ENCODE results near the gene WBP1L. TPM values are rescaled to one million over a fixed set of nuclear protein-coding genes. Genes with fewer than 3 reads are reported as not detected.
A peak's percentile ranks its signal among the peaks of the same experiment; 100 is the strongest.

Gene WBP1L
- total and polyA plus RNA-seq, 2 experiments from 2014 or later: 7.0 to 55.7 TPM

DNA sequence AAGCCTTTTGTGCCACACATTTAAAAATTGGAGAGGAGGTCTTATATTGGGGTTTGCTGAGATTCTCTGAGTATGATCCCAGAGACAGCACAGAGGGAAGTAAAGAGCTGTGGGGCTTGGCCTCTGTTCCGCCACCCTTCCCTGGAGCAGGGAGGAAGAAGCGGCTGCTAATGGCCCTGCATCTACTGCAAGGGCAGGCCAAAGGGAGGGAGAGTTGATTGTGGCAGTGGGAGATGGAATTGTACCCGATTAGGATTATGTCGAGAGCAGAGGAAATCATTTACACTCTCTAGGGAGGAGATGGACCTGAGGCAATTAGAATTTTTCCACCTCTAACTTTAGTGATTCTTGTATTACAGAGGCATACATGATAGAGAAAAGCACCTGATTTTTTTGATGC is 64.6 kb downstream of the WBP1L start:
- H2AFZ ChIP-seq: no peak overlapping the region
- H3F3A ChIP-seq (replicated peaks; ENCODE audit: low read depth): peaks cover 5% of the 10 kb centered on the region
- no peaks in the 10 kb centered on the region for H3K79me2 ChIP-seq (replicated peaks; ENCODE audit: insufficient read depth)
- peaks cover 13% of the 10 kb centered on the region for H3K4me1 ChIP-seq (ENCODE audit: insufficient read depth)
- H3K27ac Mint-ChIP-seq: peak overlapping the region; percentile 89
- TF ChIP-seq, protein P1, sequence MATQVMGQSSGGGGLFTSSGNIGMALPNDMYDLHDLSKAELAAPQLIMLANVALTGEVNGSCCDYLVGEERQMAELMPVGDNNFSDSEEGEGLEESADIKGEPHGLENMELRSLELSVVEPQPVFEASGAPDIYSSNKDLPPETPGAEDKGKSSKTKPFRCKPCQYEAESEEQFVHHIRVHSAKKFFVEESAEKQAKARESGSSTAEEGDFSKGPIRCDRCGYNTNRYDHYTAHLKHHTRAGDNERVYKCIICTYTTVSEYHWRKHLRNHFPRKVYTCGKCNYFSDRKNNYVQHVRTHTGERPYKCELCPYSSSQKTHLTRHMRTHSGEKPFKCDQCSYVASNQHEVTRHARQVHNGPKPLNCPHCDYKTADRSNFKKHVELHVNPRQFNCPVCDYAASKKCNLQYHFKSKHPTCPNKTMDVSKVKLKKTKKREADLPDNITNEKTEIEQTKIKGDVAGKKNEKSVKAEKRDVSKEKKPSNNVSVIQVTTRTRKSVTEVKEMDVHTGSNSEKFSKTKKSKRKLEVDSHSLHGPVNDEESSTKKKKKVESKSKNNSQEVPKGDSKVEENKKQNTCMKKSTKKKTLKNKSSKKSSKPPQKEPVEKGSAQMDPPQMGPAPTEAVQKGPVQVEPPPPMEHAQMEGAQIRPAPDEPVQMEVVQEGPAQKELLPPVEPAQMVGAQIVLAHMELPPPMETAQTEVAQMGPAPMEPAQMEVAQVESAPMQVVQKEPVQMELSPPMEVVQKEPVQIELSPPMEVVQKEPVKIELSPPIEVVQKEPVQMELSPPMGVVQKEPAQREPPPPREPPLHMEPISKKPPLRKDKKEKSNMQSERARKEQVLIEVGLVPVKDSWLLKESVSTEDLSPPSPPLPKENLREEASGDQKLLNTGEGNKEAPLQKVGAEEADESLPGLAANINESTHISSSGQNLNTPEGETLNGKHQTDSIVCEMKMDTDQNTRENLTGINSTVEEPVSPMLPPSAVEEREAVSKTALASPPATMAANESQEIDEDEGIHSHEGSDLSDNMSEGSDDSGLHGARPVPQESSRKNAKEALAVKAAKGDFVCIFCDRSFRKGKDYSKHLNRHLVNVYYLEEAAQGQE (IDR thresholded peaks at IDR 0.05; ENCODE audit: unreplicated experiment): no peak
- TF ChIP-seq, protein P2, sequence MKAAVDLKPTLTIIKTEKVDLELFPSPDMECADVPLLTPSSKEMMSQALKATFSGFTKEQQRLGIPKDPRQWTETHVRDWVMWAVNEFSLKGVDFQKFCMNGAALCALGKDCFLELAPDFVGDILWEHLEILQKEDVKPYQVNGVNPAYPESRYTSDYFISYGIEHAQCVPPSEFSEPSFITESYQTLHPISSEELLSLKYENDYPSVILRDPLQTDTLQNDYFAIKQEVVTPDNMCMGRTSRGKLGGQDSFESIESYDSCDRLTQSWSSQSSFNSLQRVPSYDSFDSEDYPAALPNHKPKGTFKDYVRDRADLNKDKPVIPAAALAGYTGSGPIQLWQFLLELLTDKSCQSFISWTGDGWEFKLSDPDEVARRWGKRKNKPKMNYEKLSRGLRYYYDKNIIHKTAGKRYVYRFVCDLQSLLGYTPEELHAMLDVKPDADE (IDR thresholded peaks at IDR 0.05): no peak
- no peak for TF ChIP-seq POLR2AphosphoS5 (IDR thresholded peaks at IDR 0.05; ENCODE audit: low read depth)
- peak overlapping the region; percentile 21; the same call in 1 of the 2 replicates for H3K27ac ChIP-seq (ENCODE audit: low read depth)
- H3K36me3 Mint-ChIP-seq (ENCODE audit: low read depth): peaks cover 13% of the 10 kb centered on the region
- no peak overlapping the region for H3K4me2 ChIP-seq
- ATAC-seq (peak; percentile 60), DNase-seq (ENCODE audit: low spot score) (no peak)
- peaks cover 23% of the 10 kb centered on the region for H3K4me1 Mint-ChIP-seq
- no peaks in the 10 kb centered on the region; the same call in 1 of the 2 replicates for H3K9me2 ChIP-seq (ENCODE audit: insufficient read depth)
- H3K4me3 Mint-ChIP-seq: no peak overlapping the region; the same call in 2 of the 3 replicates
- no peaks in the 10 kb centered on the region for H4K20me1 ChIP-seq (replicated peaks; ENCODE audit: insufficient read depth)
- peaks cover 5% of the 10 kb centered on the region; the same call in 2 of the 3 replicates for H3K9me3 Mint-ChIP-seq
- H3K27me3 Mint-ChIP-seq (ENCODE audit: insufficient read depth, low read depth, poor library complexity): peaks cover 6% of the 10 kb centered on the region
- H3K4me3 ChIP-seq: no peak overlapping the region
- no peaks in the 10 kb centered on the region for H3K36me3 ChIP-seq (ENCODE audit: insufficient read depth)
- H3K27me3 ChIP-seq (ENCODE audit: insufficient read depth): no peaks in the 10 kb centered on the region

- peaks cover 6% of the 10 kb centered on the region for H3K27me3 Mint-ChIP-seq (ENCODE audit: insufficient read depth, low read depth, poor library complexity)
- Histone ChIP-seq H4K20me1 (replicated peaks; ENCODE audit: insufficient read depth) (no peaks in the 10 kb centered on the region), H2AFZ (no peak overlapping the region), H3K4me1 (ENCODE audit: insufficient read depth) (peaks cover 26% of the 10 kb centered on the region), H3F3A (replicated peaks; ENCODE audit: low read depth) (peaks cover 6% of the 10 kb centered on the region; the same call in 1 of the 2 replicates), H3K9me2 (ENCODE audit: insufficient read depth) (no peaks in the 10 kb centered on the region), H3K4me2 (no peak overlapping the region), H3K79me2 (replicated peaks; ENCODE audit: insufficient read depth) (no peaks in the 10 kb centered on the region), H3K4me3 (no peak overlapping the region), H3K27me3 (ENCODE audit: insufficient read depth) (no peaks in the 10 kb centered on the region), H3K27ac (ENCODE audit: low read depth) (no peak overlapping the region), H3K36me3 (ENCODE audit: insufficient read depth) (no peaks in the 10 kb centered on the region)
- H3K4me3 Mint-ChIP-seq: no peak overlapping the region
- H3K36me3 Mint-ChIP-seq (ENCODE audit: low read depth): peaks cover 9% of the 10 kb centered on the region; the same call in 1 of the 3 replicates
- DNase-seq (ENCODE audit: low spot score): no peak
- TF ChIP-seq, protein P2 (IDR thresholded peaks at IDR 0.05): no peak
- TF ChIP-seq STAT1 (IDR thresholded peaks at IDR 0.05; ENCODE audit: unreplicated experiment): no peak
- TF ChIP-seq EZH2 (IDR thresholded peaks at IDR 0.05; ENCODE audit: low read depth, unreplicated experiment): no peak
- H3K4me1 Mint-ChIP-seq: peaks cover 37% of the 10 kb centered on the region
- ATAC-seq: no peak
- no peak overlapping the region for H3K27ac Mint-ChIP-seq
- H3K9me3 Mint-ChIP-seq: no peaks in the 10 kb centered on the region
Measured at GRCh38 chr10:102811346-102811745, 67.6 kb downstream of the WBP1L start.
